Breast epithelium (tissue), 4 donors: Measurements from ENCODE around the gene KREMEN2. TPM values are rescaled to one million over a fixed set of nuclear protein-coding genes. Genes with fewer than 3 reads are reported as not detected.
"Not testable (repeated sequence)": the region's sequence is repeated elsewhere in the genome, so short reads cannot be mapped to it uniquely, and the experiment has no call there.

Source experiments
- DNase-seq, 2 donors: peaks; one replicate each; pipeline ENCODE4 v3.0.0-alpha.2; 2019; ENCODE audit warnings: low spot score in 2 of 2
- H3K27ac ChIP-seq, 2 donors: fragments of 200-600 bp; sonication (generic) in 1 of 2; one replicate each; pipeline ENCODE4 v1.5.1; 2016 to 2019; ENCODE audit warnings: mild to moderate bottlenecking in 1 of 2
- H3K27me3 ChIP-seq, 2 donors: fragments of 200-600 bp; sonication (generic) in 1 of 2; one replicate each; pipeline versions ENCODE4 v1.5.1 to v1.6.0; 2017 to 2019; ENCODE audit warnings: control low read depth in 1 of 2, mild to moderate bottlenecking in 1 of 2
- H3K36me3 ChIP-seq: fragments of 200-600 bp; one replicate; pipeline ENCODE4 v1.5.1; 2019
- H3K4me1 ChIP-seq, 2 donors: fragments of 200-600 bp; sonication (generic); one replicate each; pipeline ENCODE4 v1.5.1; 2016 to 2019; ENCODE audit warnings: control low read depth in 1 of 2
- H3K4me3 ChIP-seq, 3 donors: fragments of 200-600 bp; sonication (generic); 1 replicate in 2 of 3; 2 replicates in 1 of 3; pipeline ENCODE4 v1.5.1; 2016 to 2019; ENCODE audit warnings: mild to moderate bottlenecking in 3 of 3, moderate library complexity in 2 of 3
- H3K9me3 ChIP-seq, 2 donors: fragments of 200-600 bp; sonication (generic) in 1 of 2; one replicate each; pipeline ENCODE4 v1.5.1; 2016 to 2019; ENCODE audit warnings: control low read depth in 1 of 2
- POLR2A ChIP-seq: fragments of 450-650 bp; IDR thresholded peaks from one replicate; pipeline ENCODE4 v1.6.1; 2016; ENCODE audit warnings: antibody characterized with exemption, mild to moderate bottlenecking, moderate library complexity
- POLR2AphosphoS5 ChIP-seq, 3 donors: sonication (generic); formaldehyde crosslinking; IDR thresholded peaks; one replicate each; pipeline ENCODE4 v1.6.1; 2017; ENCODE audit warnings: antibody characterized with exemption in 3 of 3
- intact Hi-C: fragments of 100-400 bp; cut with DNase I; formaldehyde crosslinking; loops from one replicate; pipeline ENCODE4 v1.15.1; 2023; ENCODE audit warnings: low total_unique reads
- total RNA-seq, 3 donors: library from RNA; depleted of rRNA; stranded (reverse); fragments of >200 nt; gene quantifications; one replicate each; pipeline ENCODE4 v1.1.0, GENCODE V29; 2016
- TF ChIP-seq, protein P1 (sequence below), 3 donors: fragments of 450-650 bp; IDR thresholded peaks; one replicate each; pipeline ENCODE4 v1.5.1; 2016 to 2017; ENCODE audit warnings: antibody characterized with exemption in 3 of 3, mild to moderate bottlenecking in 3 of 3, moderate library complexity in 3 of 3

Gene KREMEN2
- total RNA-seq, 3 donors from 2014 or later: 0.33 TPM; not detected in 2

DNA sequence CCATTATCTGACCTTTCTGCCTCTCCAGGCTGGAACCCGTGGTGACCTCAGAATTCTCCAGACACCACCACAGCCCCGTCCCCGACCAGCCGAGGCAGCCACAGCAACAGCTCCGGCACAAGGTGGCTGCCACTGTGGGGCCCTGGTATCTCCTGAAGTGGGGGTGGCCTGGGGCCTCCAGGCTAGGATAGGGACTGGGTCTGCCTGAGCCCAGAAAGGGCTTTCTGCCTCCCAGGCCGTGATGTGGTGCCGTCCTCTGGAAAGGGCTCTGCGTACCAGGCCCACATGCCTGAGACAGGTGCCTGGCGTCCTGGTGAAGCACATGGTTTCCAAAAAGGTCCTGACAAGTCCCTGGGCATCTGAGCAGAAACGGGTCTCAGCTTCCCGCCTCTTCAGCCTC, 35.3 kb upstream of the KREMEN2 start:
- Histone ChIP-seq H3K4me3 (no peak overlapping the region), H3K27me3 (no peaks in the 10 kb centered on the region), H3K36me3 (no peaks in the 10 kb centered on the region), H3K9me3 (no peaks in the 10 kb centered on the region), H3K27ac (no peak overlapping the region), H3K4me1 (no peaks in the 10 kb centered on the region)
- TF ChIP-seq POLR2AphosphoS5 (IDR thresholded peaks at IDR 0.05) (no peak), POLR2A (no peak)
- TF ChIP-seq, protein P1, sequence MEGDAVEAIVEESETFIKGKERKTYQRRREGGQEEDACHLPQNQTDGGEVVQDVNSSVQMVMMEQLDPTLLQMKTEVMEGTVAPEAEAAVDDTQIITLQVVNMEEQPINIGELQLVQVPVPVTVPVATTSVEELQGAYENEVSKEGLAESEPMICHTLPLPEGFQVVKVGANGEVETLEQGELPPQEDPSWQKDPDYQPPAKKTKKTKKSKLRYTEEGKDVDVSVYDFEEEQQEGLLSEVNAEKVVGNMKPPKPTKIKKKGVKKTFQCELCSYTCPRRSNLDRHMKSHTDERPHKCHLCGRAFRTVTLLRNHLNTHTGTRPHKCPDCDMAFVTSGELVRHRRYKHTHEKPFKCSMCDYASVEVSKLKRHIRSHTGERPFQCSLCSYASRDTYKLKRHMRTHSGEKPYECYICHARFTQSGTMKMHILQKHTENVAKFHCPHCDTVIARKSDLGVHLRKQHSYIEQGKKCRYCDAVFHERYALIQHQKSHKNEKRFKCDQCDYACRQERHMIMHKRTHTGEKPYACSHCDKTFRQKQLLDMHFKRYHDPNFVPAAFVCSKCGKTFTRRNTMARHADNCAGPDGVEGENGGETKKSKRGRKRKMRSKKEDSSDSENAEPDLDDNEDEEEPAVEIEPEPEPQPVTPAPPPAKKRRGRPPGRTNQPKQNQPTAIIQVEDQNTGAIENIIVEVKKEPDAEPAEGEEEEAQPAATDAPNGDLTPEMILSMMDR (IDR thresholded peaks at IDR 0.05): no peak
- no peak for DNase-seq
- intact Hi-C loops: loop anchor here (10.0 kb wide), 1 partner anchor 54 kb away; no protein-coding TSS in a partner anchor

DNA sequence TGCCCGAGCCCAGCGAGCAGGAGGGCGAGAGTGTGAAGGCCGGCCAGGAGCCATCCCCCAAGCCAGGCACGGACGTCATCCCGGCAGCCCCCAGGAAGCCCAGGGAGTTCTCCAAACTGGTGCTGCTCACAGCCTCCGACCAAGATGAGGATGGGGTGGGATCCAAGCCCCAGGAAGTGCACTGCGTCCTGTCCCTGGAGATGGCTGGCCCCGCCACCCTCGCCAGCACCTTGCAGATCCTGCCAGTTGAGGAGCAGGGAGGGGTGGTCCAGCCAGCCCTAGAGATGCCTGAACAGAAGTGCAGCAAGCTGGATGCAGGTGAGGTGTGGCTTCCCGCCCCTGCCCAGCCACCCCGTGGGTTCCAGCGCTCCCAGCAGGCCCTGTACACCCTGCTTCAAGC, 34.4 kb upstream of the KREMEN2 start:
- Histone ChIP-seq H3K36me3 (no peaks in the 10 kb centered on the region), H3K27ac (no peak overlapping the region), H3K9me3 (no peaks in the 10 kb centered on the region), H3K4me1 (no peaks in the 10 kb centered on the region), H3K4me3 (no peak overlapping the region), H3K27me3 (no peaks in the 10 kb centered on the region)
- intact Hi-C loops: loop anchor here (10.0 kb wide), 1 partner anchor 55 kb away; no protein-coding TSS in a partner anchor
- no peak for DNase-seq
- TF ChIP-seq, protein P1 (IDR thresholded peaks at IDR 0.05): no peak
- TF ChIP-seq POLR2AphosphoS5 (IDR thresholded peaks at IDR 0.05) (no peak), POLR2A (no peak)

DNA sequence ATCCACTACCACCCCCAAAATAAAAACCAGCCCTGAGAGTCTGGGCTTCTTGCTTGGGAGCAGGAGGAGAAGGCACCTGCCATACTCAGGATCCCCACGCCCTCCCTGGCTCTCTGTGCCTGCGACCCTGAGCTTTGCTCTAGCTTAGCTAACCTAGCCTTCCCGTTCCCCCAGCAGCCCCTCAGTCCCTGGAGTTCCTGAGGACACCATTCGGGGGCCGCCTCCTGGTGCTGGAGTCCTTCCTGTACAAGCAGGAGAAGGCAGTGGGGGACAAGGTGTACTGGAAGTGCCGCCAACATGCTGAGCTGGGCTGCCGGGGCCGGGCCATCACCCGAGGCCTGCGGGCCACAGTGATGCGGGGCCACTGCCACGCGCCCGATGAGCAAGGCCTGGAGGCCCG, 33.8 kb upstream of the KREMEN2 start:
- no peak overlapping the region for H3K27ac ChIP-seq
- H3K27me3 ChIP-seq: no peaks in the 10 kb centered on the region
- no peak for DNase-seq
- no peak overlapping the region for H3K4me3 ChIP-seq
- intact Hi-C loops: no loop called here
- no peaks in the 10 kb centered on the region for H3K36me3 ChIP-seq
- TF ChIP-seq POLR2AphosphoS5 (IDR thresholded peaks at IDR 0.05): no peak
- TF ChIP-seq, protein P1 (IDR thresholded peaks at IDR 0.05): no peak
- no peak for TF ChIP-seq POLR2A
- no peaks in the 10 kb centered on the region for H3K9me3 ChIP-seq
- no peaks in the 10 kb centered on the region for H3K4me1 ChIP-seq

DNA sequence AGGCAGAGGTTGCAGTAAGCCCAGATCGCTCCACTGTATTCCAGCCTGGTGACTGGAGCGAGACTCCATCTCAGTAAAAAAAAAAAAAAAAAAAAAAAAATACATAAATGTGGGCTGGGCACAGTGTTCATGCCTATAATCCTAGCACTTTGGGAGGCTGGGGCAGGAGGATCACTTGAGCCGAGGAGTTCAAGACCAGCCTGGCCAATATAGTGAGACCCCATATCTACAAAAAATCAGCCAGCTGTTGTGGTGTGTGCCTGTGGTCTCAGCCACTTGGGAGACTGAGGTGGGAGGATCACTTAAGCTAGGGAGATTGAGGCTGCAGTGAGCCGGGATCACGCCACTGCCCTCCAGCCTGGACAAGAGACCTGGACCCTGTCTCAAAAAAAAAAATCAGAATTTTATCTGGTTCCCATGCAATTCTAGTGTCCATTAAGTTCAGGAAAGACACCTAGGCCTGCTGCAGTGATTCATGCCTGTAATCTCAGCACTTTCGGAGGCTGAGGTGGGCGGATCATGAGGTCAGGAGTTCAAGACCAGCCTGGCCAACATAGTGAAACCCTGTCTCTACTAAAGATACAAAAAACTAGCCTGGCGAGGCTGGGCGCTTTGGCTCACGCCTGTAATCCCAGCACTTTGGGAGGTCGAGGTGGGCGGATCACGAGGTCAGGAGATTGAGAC, 32.7 kb upstream of the KREMEN2 start:
- DNase-seq, intact Hi-C loops, H3K27ac ChIP-seq, H3K36me3 ChIP-seq, H3K4me3 ChIP-seq, H3K4me1 ChIP-seq, H3K9me3 ChIP-seq, H3K27me3 ChIP-seq: not testable (repeated sequence)

DNA sequence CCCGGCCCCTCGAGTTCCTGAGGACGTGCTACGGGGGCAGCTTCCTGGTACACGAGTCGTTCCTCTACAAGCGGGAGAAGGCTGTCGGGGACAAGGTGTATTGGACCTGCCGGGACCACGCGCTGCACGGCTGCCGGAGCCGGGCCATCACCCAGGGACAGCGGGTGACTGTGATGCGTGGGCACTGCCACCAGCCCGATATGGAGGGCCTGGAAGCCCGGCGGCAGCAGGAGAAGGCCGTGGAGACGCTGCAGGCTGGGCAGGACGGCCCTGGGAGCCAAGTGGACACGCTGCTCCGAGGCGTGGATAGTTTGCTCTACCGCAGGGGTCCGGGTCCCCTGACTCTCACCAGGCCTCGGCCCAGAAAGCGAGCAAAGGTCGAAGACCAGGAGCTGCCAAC, 30.9 kb upstream of the KREMEN2 start:
- H3K36me3 ChIP-seq: no peaks in the 10 kb centered on the region
- H3K27me3 ChIP-seq: no peaks in the 10 kb centered on the region
- H3K27ac ChIP-seq: no peak overlapping the region
- intact Hi-C loops: no loop called here
- no peak for DNase-seq
- H3K4me1 ChIP-seq: no peaks in the 10 kb centered on the region
- H3K4me3 ChIP-seq: no peak overlapping the region
- H3K9me3 ChIP-seq: no peaks in the 10 kb centered on the region
- TF ChIP-seq, protein P1 (IDR thresholded peaks at IDR 0.05): no peak
- TF ChIP-seq POLR2A (no peak), POLR2AphosphoS5 (IDR thresholded peaks at IDR 0.05) (no peak)
